SJSA1 (cell line): ENCODE measurements around the gene TSPOAP1. TPM values are rescaled to one million over a fixed set of nuclear protein-coding genes. Genes with fewer than 3 reads are reported as not detected.
"Not testable (repeated sequence)": the region's sequence is repeated elsewhere in the genome, so short reads cannot be mapped to it uniquely, and the experiment has no call there.

ENCODE experiments used
- DNase-seq, 2 experiments: peaks; one replicate each; pipeline ENCODE4 v3.0.0-alpha.2; 2015 to 2020; ENCODE audit warnings: low spot score in 2 of 2, low read depth in 1 of 2
- H3K27ac ChIP-seq: fragments of 250-450 bp; sonication (Bioruptor Pico); 2 replicates; pipeline ENCODE4 v1.5.1; 2020; ENCODE audit warnings: mild to moderate bottlenecking, moderate library complexity
- H3K27me3 ChIP-seq: fragments of 250-450 bp; sonication (Bioruptor Pico); replicated peaks from 2 replicates; pipeline ENCODE4 v1.5.1; 2020; ENCODE audit warnings: mild to moderate bottlenecking, moderate library complexity
- H3K36me3 ChIP-seq: fragments of 250-450 bp; sonication (Bioruptor Pico); 2 replicates; pipeline ENCODE4 v1.5.1; 2020; ENCODE audit warnings: mild to moderate bottlenecking
- H3K4me1 ChIP-seq: fragments of 250-450 bp; sonication (Bioruptor Pico); replicated peaks from 2 replicates; pipeline ENCODE4 v1.6.1; 2021; ENCODE audit warnings: mild to moderate bottlenecking
- H3K4me3 ChIP-seq: fragments of 250-450 bp; sonication (Bioruptor Pico); 2 replicates; pipeline ENCODE4 v1.5.1; 2020; ENCODE audit warnings: mild to moderate bottlenecking
- H3K9me3 ChIP-seq: fragments of 250-450 bp; sonication (Bioruptor Pico); replicated peaks from 2 replicates; pipeline ENCODE4 v1.5.1; 2020; ENCODE audit warnings: mild to moderate bottlenecking
- total RNA-seq: library from RNA; depleted of rRNA; stranded (reverse); fragments of >200 nt; shearing (Covaris generic); gene quantifications from 2 replicates; pipeline ENCODE4 v1.2.3, GENCODE V29; 2014

Gene TSPOAP1
- total RNA-seq, 1 experiment from 2014 or later: 0.05 TPM

DNA sequence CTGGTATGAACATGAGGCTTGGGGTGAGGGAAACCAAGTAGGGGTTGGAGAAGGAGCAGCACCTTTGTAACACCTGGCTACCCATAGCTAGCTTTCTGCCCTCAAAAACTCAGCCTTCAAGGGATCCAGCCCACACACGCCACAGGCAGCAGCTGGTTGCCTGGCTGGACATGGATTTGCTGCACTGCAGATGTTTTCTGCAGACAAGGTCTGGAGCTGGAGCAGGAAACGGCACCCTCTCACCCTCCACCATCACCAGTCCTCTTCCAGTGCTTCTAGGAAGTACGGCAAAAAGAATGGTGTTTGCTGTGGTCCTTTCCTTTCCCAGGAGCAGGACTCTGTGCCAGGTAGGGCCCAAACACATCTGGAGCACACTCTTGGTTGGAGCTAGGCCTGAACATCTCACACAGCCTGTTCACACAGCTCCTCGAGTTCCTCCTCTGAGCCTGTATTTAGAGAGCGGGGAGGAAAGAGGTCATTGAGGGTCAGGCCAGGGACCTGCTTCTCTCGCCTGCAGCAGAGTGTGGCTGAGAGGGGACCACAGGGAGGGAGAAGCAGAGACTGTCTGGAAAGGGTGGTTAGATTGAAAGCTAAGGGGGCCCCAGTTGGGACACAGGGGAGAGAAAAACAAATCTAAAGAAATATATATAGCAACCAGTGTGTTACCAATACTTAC, 26.1 kb upstream of the TSPOAP1 start:
- DNase-seq: no peak
- Histone ChIP-seq H3K4me1 (peaks cover 11% of the 10 kb centered on the region), H3K36me3 (peaks cover 21% of the 10 kb centered on the region), H3K27me3 (peaks cover 8% of the 10 kb centered on the region; the same call in 1 of the 2 replicates), H3K9me3 (no peaks in the 10 kb centered on the region), H3K4me3 (no peak overlapping the region), H3K27ac (no peak overlapping the region)

DNA sequence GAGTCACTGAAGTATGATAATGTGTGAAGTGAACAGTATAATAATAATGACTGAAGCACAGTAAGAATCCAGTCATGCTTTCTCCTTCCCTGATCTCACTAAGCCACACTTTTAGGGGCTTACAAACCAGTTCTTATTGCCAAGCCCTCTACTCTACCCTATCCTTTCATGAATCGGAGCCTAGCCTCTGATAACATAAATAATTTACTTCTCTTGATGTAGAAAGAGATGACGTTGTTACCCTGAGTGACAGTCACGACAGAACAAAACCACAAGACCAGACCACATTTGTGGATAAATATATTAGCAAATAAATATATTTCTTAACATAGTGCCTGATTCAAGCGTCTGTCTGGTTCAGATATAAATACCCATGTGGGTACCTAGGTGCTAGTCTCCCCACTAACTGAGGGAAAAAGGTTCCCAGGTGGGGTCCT, 24.8 kb upstream of the TSPOAP1 start:
- no peak for DNase-seq
- H3K4me3 ChIP-seq: peak overlapping the region; percentile 82
- H3K27me3 ChIP-seq: peaks cover 8% of the 10 kb centered on the region; the same call in 1 of the 2 replicates
- no peaks in the 10 kb centered on the region for H3K9me3 ChIP-seq
- peaks cover 11% of the 10 kb centered on the region for H3K4me1 ChIP-seq
- peaks cover 34% of the 10 kb centered on the region for H3K36me3 ChIP-seq
- no peak overlapping the region for H3K27ac ChIP-seq

DNA sequence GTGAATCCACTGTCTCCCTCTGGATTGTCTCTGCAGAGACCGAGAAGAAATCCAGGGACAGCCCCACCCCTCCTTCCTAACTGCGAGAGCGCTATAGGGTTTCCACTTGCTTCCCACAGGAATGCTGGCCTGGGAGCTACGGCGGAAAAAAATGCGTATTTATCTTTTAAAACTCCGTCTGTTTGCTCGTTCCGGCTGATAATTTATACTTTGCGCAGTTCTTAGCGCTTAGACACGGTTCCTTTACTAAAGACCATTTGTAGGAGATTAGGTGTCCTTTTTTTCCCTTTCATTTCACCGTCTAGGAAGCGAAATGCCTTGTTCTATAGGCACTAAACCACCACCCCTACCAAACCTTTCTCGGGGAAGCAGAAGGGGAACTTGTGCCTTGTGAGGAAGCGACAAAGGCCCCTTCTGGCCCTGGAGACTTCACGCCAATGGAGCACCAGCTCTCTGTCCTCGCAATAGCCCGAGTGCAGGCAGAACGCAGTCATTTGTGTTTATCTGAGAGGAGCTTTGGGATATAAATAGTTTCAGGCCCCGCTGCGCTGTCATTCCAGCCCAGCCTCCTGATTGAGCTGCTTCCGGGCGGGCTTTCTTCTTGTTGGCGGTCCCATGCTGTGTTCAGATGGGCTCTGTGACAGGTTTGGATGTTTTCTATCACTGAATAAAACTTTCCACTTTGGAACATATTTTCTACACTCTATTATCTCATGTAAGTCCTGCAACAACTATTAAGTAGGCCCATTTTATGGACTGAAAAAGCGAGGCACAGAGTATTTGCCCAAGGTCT, 24.2 kb upstream of the TSPOAP1 start:
- H3K4me1 ChIP-seq: peaks cover 11% of the 10 kb centered on the region
- H3K4me3 ChIP-seq: peak overlapping the region; percentile 82
- H3K36me3 ChIP-seq: peaks cover 40% of the 10 kb centered on the region
- H3K27me3 ChIP-seq: peaks cover 2% of the 10 kb centered on the region; the same call in 1 of the 2 replicates
- DNase-seq: no peak
- H3K9me3 ChIP-seq: no peaks in the 10 kb centered on the region
- H3K27ac ChIP-seq: peak overlapping the region; percentile 55

DNA sequence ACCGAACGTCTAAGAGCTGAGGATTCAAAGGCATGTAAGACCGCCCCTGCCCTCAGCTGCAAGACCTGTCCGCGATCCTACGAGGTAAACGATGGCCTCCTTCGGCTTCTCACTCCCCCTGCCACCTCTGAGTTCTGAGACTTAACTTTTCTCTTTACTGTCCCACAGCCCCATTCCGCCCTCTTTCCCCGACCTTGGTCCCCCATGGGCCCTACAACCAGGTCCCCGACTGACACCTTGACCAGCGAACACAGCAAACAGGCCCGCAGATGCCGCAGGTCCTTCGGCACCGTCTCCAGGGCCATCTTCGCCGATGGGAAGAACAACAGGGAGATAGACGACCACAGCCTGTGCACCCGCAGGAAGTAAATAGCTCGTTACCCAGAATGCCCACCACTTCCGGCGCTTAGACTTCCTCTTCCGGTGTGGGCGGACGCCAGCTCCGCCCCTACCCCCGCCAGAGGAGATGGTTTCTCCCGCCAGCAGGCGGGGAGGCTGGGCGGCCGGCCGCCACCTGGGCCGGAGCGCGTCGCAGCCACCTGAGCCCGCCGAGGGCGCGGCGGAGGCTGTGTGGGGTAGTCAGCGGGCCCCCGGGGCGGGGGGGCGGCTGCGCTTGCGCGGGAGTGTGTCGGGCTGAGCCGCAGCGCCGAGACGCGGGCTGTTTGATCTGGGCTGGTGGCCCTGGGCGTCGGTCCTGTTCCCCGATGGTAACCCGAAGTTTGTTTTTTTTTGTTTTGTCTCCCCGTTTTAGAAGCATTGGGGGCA, 23.4 kb upstream of the TSPOAP1 start, which contains the start of gene SUPT4H1:
Gene SUPT4H1 (minus strand): TSS at position 371 of the 765 bp plus-strand sequence. CDS start 66 bp downstream, at position 305.
- no peaks in the 10 kb centered on the region for H3K27me3 ChIP-seq
- peaks cover 48% of the 10 kb centered on the region for H3K36me3 ChIP-seq
- H3K9me3 ChIP-seq: no peaks in the 10 kb centered on the region
- peak; percentile 91 to 94 for DNase-seq
- H3K27ac ChIP-seq: peak within 1 kb of the TSS; percentile 55
- H3K4me1 ChIP-seq: peaks cover 11% of the 10 kb centered on the region
- H3K4me3 ChIP-seq: peak within 1 kb of the TSS; percentile 82

DNA sequence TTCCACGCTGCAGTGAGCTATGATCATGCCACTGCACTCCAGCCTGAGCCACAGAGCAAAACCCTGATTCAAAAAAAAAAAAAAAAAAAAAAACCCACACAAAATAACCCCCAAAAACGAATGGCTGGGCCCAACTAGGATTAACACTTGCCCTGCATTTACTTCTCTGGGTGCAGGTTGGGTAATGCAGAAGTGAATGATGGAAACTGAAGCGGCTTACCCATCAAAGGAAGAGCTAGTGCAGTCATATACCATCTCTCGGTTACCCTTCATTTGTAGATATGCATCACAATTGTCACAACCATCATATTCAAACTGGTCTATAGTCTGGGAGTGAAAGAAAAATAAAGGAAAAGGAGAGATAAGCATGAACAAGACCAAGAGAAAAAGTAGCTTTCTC, 22.6 kb upstream of the TSPOAP1 start:
- Histone ChIP-seq H3K9me3 (no peaks in the 10 kb centered on the region), H3K4me3 (peak overlapping the region; percentile 82), H3K27ac (no peak overlapping the region), H3K4me1 (peaks cover 11% of the 10 kb centered on the region), H3K36me3 (peaks cover 56% of the 10 kb centered on the region), H3K27me3 (no peaks in the 10 kb centered on the region)
- no peak for DNase-seq

DNA sequence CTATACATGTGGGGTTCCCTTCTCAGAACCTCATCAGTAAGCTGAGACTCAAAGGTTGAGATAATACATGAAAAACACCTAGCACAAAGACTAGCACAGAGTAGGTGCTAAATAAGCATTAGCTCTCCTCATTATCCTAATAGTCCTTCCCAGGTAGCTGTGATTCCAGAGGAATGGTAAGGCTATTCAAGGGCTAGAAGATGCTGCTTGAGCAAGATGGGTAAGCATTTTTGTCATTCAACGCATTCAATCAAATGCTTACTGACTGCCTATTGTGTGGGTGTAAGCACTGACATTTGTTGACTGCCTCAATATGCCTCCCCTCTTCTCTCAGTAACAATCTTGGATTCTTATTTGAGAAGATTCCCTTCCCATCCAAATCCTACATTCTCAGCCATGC, 19.4 kb upstream of the TSPOAP1 start:
- no peak for DNase-seq
- peaks cover 82% of the 10 kb centered on the region for H3K36me3 ChIP-seq
- H3K9me3 ChIP-seq: no peaks in the 10 kb centered on the region
- no peak overlapping the region for H3K4me3 ChIP-seq
- no peak overlapping the region for H3K27ac ChIP-seq
- no peaks in the 10 kb centered on the region for H3K27me3 ChIP-seq
- peaks cover 6% of the 10 kb centered on the region for H3K4me1 ChIP-seq

DNA sequence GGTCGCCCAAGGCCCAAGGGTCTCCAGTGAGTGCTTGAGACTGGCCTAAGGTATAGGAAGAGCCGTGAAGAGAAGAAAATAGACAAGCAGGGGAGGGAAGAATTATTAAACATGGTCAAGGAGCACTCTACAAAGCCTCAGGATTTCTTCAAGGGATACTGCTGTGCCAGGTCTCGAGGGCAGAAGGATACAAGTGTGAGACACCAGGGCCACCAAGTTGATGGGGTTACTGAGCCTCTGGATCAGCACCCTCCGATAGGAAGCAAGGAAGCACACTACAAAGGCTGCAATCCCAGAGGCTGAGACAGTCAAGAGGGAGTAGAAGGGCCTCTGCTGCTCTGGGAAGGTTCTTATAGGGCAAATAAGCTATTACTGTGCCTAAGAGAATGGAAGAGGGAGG, 16.9 kb upstream of the TSPOAP1 start:
- H3K36me3 ChIP-seq: peaks cover 69% of the 10 kb centered on the region

DNA sequence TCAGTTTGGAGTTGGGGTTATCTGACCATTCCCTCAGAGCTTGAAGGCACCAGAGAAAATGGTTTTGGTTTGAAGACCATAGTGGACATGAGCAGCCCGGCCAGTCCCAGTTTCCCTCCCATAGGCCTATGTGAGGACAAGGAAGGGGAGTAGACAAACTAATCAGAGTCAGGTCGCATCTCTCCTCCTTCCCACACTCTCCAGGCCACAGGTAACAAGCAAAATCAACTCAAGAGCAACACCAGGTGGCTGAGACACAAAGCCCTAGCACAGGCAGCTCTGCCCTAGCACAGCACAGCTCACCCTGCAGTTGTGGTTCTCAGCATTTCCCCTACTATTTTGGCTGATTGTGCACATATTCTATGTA, 16.2 kb upstream of the TSPOAP1 start:
- Histone ChIP-seq H3K9me3 (no peaks in the 10 kb centered on the region), H3K27me3 (no peaks in the 10 kb centered on the region), H3K36me3 (peaks cover 62% of the 10 kb centered on the region), H3K27ac (no peak overlapping the region), H3K4me1 (no peaks in the 10 kb centered on the region), H3K4me3 (no peak overlapping the region)
- no peak for DNase-seq

More for the DNA sequence above, 16.9 kb upstream of the TSPOAP1 start:
- no peaks in the 10 kb centered on the region for H3K9me3 ChIP-seq
- H3K27ac ChIP-seq: no peak overlapping the region
- H3K4me3 ChIP-seq: no peak overlapping the region
- H3K27me3 ChIP-seq: no peaks in the 10 kb centered on the region
- DNase-seq: no peak
- H3K4me1 ChIP-seq: no peaks in the 10 kb centered on the region

DNA sequence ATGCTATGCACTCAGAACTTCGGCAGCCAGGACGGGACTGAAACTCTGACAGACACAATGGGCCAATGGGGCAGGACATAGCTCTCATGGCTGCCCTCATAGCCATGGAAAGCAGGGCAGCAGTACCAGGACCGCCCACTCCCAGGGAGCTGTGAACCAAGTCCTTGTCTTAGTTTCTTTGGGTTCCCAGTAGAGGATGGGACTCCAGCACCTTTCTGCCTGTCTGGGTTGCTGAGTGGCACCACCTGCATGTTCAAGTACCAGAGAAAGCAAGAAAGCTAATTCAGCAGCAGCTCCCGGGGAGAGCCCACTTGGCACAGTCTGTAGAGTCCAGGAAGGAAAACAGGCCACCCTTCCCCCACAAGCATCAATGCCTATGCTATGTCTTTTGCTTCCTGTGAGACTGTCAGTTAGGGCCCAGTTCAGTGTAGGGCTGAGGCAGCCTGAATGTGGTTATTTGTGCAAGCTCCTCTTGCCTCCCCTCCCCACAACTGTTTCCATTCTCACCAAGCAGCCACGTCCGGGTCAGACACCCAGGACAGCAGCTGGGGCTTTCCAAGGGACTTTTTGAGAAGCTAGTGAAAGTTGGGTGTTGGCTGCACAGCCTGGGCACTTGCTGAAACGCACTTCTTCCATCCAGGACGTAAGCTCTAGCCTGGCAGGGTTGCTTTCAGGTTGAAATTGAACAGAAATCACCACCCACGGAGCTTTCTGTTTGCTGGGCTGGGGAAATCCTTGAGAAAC, 15.6 kb upstream of the TSPOAP1 start:
- H3K36me3 ChIP-seq: peaks cover 56% of the 10 kb centered on the region
- no peak overlapping the region for H3K4me3 ChIP-seq
- no peak overlapping the region for H3K27ac ChIP-seq
- no peak for DNase-seq
- H3K27me3 ChIP-seq: no peaks in the 10 kb centered on the region
- H3K4me1 ChIP-seq: peaks cover 1% of the 10 kb centered on the region
- no peaks in the 10 kb centered on the region for H3K9me3 ChIP-seq

DNA sequence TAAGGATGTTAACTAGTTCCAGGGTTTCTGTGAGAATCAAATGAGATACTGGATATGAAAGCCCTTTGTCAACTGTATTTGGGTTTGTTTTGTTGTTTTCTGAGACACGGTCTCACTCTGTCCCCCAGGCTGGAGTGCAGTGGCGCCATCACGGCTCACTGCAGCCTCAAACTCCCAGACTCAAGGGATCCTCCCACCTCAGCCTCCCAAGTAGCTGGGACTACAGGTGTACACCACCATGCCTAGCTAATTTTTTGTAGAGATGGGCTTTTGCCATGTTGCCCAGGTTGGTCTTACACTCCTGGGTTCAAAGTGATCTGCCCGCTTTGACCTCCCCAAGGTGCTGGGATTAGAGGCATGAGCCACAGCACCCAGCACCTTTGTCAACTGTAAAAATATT, 14.5 kb upstream of the TSPOAP1 start:
- DNase-seq: no peak
- Histone ChIP-seq H3K36me3 (peaks cover 46% of the 10 kb centered on the region), H3K9me3 (no peaks in the 10 kb centered on the region), H3K27ac (no peak overlapping the region), H3K27me3 (no peaks in the 10 kb centered on the region), H3K4me1 (peaks cover 12% of the 10 kb centered on the region), H3K4me3 (no peak overlapping the region)

DNA sequence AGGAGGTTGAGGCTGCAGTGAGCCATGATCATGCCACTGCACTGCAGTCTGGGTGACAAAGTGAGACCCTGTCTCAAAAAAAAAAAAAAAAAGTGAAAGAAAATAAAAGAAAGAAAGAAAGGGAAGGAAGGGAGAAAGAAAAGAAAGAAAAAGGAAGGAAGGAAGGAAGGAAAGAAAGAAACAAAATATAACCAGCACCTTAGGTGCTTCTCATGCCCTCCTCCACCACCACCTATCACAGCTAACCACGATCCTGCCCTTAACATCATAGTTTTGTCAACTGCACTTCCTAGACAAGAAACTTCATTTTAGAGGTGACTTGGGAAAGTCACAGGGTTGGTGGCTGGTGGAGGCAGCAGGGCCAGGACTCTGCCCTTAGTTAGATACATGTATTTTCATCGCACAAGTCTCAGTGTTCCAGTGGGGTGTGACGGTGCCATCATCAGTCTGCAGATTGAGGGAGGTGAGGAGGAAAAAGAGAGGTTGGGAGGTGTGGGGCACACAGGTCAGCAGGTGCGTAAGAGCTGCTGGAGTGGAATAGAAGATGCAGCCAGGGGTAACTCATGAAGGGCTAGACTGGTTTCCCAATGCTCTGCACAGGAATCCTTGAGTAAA, 13.4 kb upstream of the TSPOAP1 start:
- Histone ChIP-seq H3K4me3 (no peak overlapping the region), H3K9me3 (no peaks in the 10 kb centered on the region)
- DNase-seq: no peak

DNA sequence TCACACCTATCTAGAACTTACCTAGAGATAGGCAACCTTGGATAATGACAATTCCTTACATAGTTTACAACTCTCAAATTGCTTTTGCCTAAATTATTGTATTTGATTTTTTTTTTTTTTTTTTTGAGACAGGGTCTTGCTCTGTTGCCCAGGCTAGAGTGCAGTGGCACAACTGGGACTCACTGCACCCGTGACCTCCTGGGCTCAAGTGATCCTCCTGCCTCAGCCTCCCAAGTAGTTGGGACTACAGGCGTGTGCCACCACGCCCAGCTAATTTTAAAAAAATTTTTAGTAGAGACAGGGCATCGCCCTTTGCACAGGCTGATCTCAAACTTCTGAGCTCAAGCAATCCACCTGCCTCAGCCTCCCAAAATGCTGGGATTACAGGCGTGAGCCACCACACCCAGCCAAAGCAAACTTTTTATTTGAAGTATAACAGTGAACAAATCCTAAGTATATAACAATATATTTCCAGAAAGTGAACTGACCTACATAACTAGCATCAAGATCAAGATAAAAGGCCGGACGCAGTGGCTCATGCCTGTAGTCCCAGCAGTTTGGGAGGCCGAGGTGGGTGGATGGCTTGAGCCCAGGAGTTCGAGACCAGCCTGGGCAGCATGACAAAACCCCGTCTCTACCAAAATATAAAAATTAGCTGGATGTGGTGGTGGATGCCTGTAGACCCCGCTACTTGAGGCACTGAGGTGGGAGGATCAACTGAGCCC, 12.7 kb upstream of the TSPOAP1 start:
- Histone ChIP-seq H3K4me1 (peaks cover 26% of the 10 kb centered on the region), H3K36me3 (peaks cover 27% of the 10 kb centered on the region)
- H3K27me3 ChIP-seq, H3K27ac ChIP-seq, H3K9me3 ChIP-seq, H3K4me3 ChIP-seq, DNase-seq: not testable (repeated sequence)

More for the DNA sequence above, 13.4 kb upstream of the TSPOAP1 start:
- Histone ChIP-seq H3K27ac (no peak overlapping the region), H3K36me3 (peaks cover 34% of the 10 kb centered on the region), H3K4me1 (peaks cover 24% of the 10 kb centered on the region), H3K27me3 (no peaks in the 10 kb centered on the region)
